Cerebellar cortex (tissue), 1 donor: ENCODE data around the gene TOR1A.

Experiments
- DNase-seq: peaks from one replicate; pipeline ENCODE4 v3.0.0-alpha.2; 2015; ENCODE audit warnings: low spot score

The TOR1A gene

GRCh38 chr9:129823935-129824601 lies at the start of gene TOR1A:
Gene TOR1A (minus strand): TSS chr9:129824136. CDS start chr9:129824085, 51 bp downstream.
- peak; percentile 96 for DNase-seq

- no peak for DNase-seq
Observed at GRCh38 chr9:129871046-129871445, 47.1 kb upstream of the TOR1A start.

GRCh38 chr9:129869585-129870501 lies 45.9 kb upstream of the TOR1A start:
- no peak for DNase-seq

- DNase-seq: no peak
Observed at GRCh38 chr9:129868872-129869486, 45.0 kb upstream of the TOR1A start.

GRCh38 chr9:129868023-129868871 lies 44.3 kb upstream of the TOR1A start:
- DNase-seq: no peak

GRCh38 chr9:129867136-129868022 lies 43.4 kb upstream of the TOR1A start:
- DNase-seq: no peak

GRCh38 chr9:129866394-129867135 lies 42.6 kb upstream of the TOR1A start:
- DNase-seq: no peak

- DNase-seq: no peak
Observed at GRCh38 chr9:129865668-129866320, 41.9 kb upstream of the TOR1A start.

- DNase-seq: no peak
Observed at GRCh38 chr9:129864991-129865647, 41.2 kb upstream of the TOR1A start.

- DNase-seq: no peak
Observed at GRCh38 chr9:129863059-129863690, 39.2 kb upstream of the TOR1A start.

- DNase-seq: no peak
Observed at GRCh38 chr9:129861447-129861827, 37.5 kb upstream of the TOR1A start.

- DNase-seq: no peak
Observed at GRCh38 chr9:129860653-129861446, 36.9 kb upstream of the TOR1A start.

- no peak for DNase-seq
Observed at GRCh38 chr9:129858167-129858962, 34.4 kb upstream of the TOR1A start.

GRCh38 chr9:129857207-129857606 lies 33.3 kb upstream of the TOR1A start:
- no peak for DNase-seq

GRCh38 chr9:129854588-129855110 lies 30.7 kb upstream of the TOR1A start:
- no peak for DNase-seq

GRCh38 chr9:129853614-129854013 lies 29.7 kb upstream of the TOR1A start:
- no peak for DNase-seq

GRCh38 chr9:129852579-129852978 lies 28.6 kb upstream of the TOR1A start:
- DNase-seq: no peak
